HUDEP-2 (cell line): ENCODE results near the gene KISS1R.
"Not testable (repeated sequence)": the region's sequence is repeated elsewhere in the genome, so short reads cannot be mapped to it uniquely, and the experiment has no call there.

Source experiments
- DNase-seq, 76 experiments: peaks; one replicate each; lab custom pipeline; 2025; ENCODE audit not compliant: unreplicated experiment in 76 of 76; lab: John Stamatoyannopoulos, UW

Gene KISS1R

GRCh38 chr19:917323-918151 is at the start of gene KISS1R:
KISS1R (plus strand) TSS chr19:917333; CDS start chr19:917503, 170 bp downstream.
- peak in 35 of 76 experiments; percentile 10 to 77 (median 37) for DNase-seq

- no peak for DNase-seq
These were observed 49.2 kb upstream of the KISS1R start for GRCh38 chr19:867855-868457.

- DNase-seq: no peak
These were observed 48.5 kb upstream of the KISS1R start for GRCh38 chr19:868458-869244.

GRCh38 chr19:869245-870177 is 47.6 kb upstream of the KISS1R start:
- no peak for DNase-seq

- no peak for DNase-seq
These were observed 46.8 kb upstream of the KISS1R start for GRCh38 chr19:870314-870713.

- DNase-seq: no peak
These were observed 46.2 kb upstream of the KISS1R start for GRCh38 chr19:870963-871401.

GRCh38 chr19:871446-872265 is 45.5 kb upstream of the KISS1R start:
- DNase-seq: no peak

- DNase-seq: peak in 72 of 76 experiments; percentile 30 to 96 (median 86)
These were observed 44.7 kb upstream of the KISS1R start for GRCh38 chr19:872266-872951.

- DNase-seq: peak in 48 of 76 experiments; percentile 14 to 76 (median 54)
These were observed 44.0 kb upstream of the KISS1R start for GRCh38 chr19:873084-873483.

GRCh38 chr19:873561-874041 is 43.5 kb upstream of the KISS1R start:
- DNase-seq: no peak

GRCh38 chr19:875265-875879 is 41.8 kb upstream of the KISS1R start:
- DNase-seq: no peak

GRCh38 chr19:876089-876488 is 41.0 kb upstream of the KISS1R start:
- DNase-seq: no peak

- DNase-seq: no peak
These were observed 40.3 kb upstream of the KISS1R start for GRCh38 chr19:876780-877314.

GRCh38 chr19:877992-878660 is 39.0 kb upstream of the KISS1R start:
- DNase-seq: not testable (repeated sequence)

- DNase-seq: not testable (repeated sequence)
These were observed 38.2 kb upstream of the KISS1R start for GRCh38 chr19:878751-879561.

- peak in 1 of 76 experiments; percentile 28 for DNase-seq
These were observed 37.3 kb upstream of the KISS1R start for GRCh38 chr19:879711-880438.
